AG09319 (cell line): Measurements from ENCODE around the gene UBQLN1.

Experiments
- DNase-seq: peaks from one replicate; pipeline ENCODE4 v3.0.0-alpha.2; 2010; ENCODE audit warnings: low read depth; ENCODE audit errors: extremely low read depth
- TF ChIP-seq, protein P1 (sequence below): IDR thresholded peaks from 2 replicates; pipeline ENCODE4 v1.5.1; 2011; ENCODE audit warnings: low read depth, mild to moderate bottlenecking, inconsistent platforms, low read length, moderate library complexity

UBQLN1 gene

DNA sequence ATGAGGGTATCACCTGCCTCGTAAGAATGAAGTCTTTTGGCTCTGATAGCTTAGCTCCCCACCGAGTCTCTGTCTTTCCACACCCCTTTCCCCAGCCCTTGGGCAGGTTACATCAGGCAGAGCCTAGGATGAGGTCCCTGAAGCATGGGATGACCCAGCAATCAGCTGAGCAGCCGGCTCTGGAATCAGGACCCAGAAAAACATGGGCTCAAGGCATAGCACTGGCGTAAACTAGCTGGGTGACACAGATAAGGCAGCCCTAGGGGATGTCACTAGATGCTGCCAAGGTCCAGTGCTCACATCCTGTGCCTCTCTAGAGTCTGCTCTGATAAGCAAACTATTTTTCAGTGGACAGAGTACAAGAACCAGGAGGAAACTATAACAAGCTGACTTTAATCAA lies 58.2 kb downstream of the UBQLN1 start:
- TF ChIP-seq, protein P1, sequence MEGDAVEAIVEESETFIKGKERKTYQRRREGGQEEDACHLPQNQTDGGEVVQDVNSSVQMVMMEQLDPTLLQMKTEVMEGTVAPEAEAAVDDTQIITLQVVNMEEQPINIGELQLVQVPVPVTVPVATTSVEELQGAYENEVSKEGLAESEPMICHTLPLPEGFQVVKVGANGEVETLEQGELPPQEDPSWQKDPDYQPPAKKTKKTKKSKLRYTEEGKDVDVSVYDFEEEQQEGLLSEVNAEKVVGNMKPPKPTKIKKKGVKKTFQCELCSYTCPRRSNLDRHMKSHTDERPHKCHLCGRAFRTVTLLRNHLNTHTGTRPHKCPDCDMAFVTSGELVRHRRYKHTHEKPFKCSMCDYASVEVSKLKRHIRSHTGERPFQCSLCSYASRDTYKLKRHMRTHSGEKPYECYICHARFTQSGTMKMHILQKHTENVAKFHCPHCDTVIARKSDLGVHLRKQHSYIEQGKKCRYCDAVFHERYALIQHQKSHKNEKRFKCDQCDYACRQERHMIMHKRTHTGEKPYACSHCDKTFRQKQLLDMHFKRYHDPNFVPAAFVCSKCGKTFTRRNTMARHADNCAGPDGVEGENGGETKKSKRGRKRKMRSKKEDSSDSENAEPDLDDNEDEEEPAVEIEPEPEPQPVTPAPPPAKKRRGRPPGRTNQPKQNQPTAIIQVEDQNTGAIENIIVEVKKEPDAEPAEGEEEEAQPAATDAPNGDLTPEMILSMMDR, result no peak
- no peak for DNase-seq

GRCh38 chr9:83649080-83649479 lies 58.7 kb downstream of the UBQLN1 start:
- DNase-seq, result peak; percentile 7
- TF ChIP-seq, protein P1, result peak; percentile 77

DNA sequence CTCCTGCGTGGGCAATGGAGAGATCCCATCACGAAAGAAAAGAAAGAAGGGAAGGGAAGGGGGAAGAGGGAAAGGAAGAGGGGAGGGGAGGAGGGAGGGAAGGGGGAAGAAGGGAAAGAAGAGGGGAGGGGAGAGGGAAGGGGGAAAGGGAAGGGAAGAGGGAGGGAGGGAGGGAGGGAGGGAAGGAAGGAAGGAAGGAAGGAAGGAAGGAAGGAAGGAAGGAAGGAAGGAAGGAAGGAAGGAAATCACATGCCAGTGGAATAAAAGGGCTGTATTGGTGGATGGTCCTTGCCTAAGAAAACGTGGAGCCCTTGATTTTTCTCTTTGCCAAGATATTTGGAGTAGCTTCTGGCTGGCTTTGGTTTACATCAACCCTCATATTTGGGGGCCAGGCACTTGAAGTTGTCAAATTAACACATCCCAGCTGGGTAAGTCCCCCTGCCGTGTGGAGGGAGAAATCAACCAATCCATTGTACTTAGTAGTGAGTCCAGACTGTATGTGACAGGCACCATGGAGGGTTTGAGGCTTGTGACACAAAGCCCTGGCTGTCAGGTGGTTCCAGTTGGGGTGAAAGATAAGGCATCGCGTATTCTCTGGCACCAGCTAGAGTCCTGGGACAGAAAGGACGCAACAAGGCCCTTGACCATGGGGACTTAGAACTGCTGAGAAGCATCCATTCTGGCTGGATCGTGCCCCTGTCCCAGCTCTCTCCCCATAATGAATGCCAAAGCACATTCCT lies 61.1 kb downstream of the UBQLN1 start:
- no peak for DNase-seq
- TF ChIP-seq, protein P1, result no peak

GRCh38 chr9:83642793-83643192 lies 65.0 kb downstream of the UBQLN1 start:
- TF ChIP-seq, protein P1, result no peak
- no peak for DNase-seq

GRCh38 chr9:83639266-83639665 lies 68.5 kb downstream of the UBQLN1 start:
- TF ChIP-seq, protein P1, result no peak
- DNase-seq, result no peak

GRCh38 chr9:83637389-83637788 lies 70.4 kb downstream of the UBQLN1 start:
- TF ChIP-seq, protein P1, result no peak
- no peak for DNase-seq

- TF ChIP-seq, protein P1, result no peak
- DNase-seq, result no peak
These were observed 70.9 kb downstream of the UBQLN1 start for GRCh38 chr9:83636813-83637212.
